SK-N-SH treated with all-trans-retinoic acid at 6 μM for 48 hours (cell line): ENCODE measurements around the gene ZBTB12.

ENCODE experiments used
- ATAC-seq: fragments of 200-7000 bp; cut with Tn5 transposase; 3 replicates; pipeline ENCODE4 v1.9.1; 2020; ENCODE audit warnings: mild to moderate bottlenecking, moderate library complexity
- BACH2 ChIP-seq: fragments of 250-450 bp; sonication (Bioruptor Pico); IDR thresholded peaks from 2 replicates; pipeline ENCODE4 v1.9.0; 2021; ENCODE audit warnings: mild to moderate bottlenecking, borderline replicate concordance
- CREB5 ChIP-seq: fragments of 250-450 bp; sonication (Bioruptor Pico); IDR thresholded peaks from 2 replicates; pipeline ENCODE4 v1.5.1; 2020; ENCODE audit warnings: low read depth, mild to moderate bottlenecking, moderate library complexity
- CSDC2 ChIP-seq: fragments of 250-450 bp; sonication (Bioruptor Pico); IDR thresholded peaks from 2 replicates; pipeline ENCODE4 v1.5.0; 2020; ENCODE audit warnings: mild to moderate bottlenecking, moderate library complexity
- CSRNP3 ChIP-seq: fragments of 250-450 bp; sonication (Bioruptor Pico); IDR thresholded peaks from 2 replicates; pipeline ENCODE4 v1.5.1; 2021; ENCODE audit warnings: mild to moderate bottlenecking, moderate library complexity
- GLIS3 ChIP-seq: fragments of 250-450 bp; sonication (Bioruptor Pico); IDR thresholded peaks from 2 replicates; pipeline ENCODE4 v1.5.0; 2020; ENCODE audit warnings: mild to moderate bottlenecking, moderate library complexity
- ISL1 ChIP-seq: fragments of 250-450 bp; sonication (Bioruptor Pico); IDR thresholded peaks from 2 replicates; pipeline ENCODE4 v2.1.2; 2022; ENCODE audit warnings: mild to moderate bottlenecking, moderate library complexity
- OSR1 ChIP-seq: fragments of 250-450 bp; sonication (Bioruptor Pico); IDR thresholded peaks from 2 replicates; pipeline ENCODE4 v1.8.0; 2022; ENCODE audit warnings: moderate library complexity, mild to moderate bottlenecking, inconsistent platforms
- POU6F1 ChIP-seq: fragments of 250-450 bp; sonication (Bioruptor Pico); IDR thresholded peaks from 2 replicates; pipeline ENCODE4 v1.8.0; 2021; ENCODE audit warnings: low read depth, mild to moderate bottlenecking, moderate library complexity, borderline replicate concordance
- PPARA ChIP-seq: fragments of 250-450 bp; sonication (Bioruptor Pico); IDR thresholded peaks from 2 replicates; pipeline ENCODE4 v1.5.0; 2020; ENCODE audit warnings: mild to moderate bottlenecking, borderline replicate concordance
- RARB ChIP-seq: fragments of 250-450 bp; sonication (Bioruptor Pico); IDR thresholded peaks from 2 replicates; pipeline ENCODE4 v1.8.0; 2021; ENCODE audit warnings: mild to moderate bottlenecking, moderate library complexity
- SNAI2 ChIP-seq: fragments of 250-450 bp; sonication (Bioruptor Pico); IDR thresholded peaks from 2 replicates; pipeline ENCODE4 v1.5.0; 2020; ENCODE audit warnings: mild to moderate bottlenecking, moderate library complexity
- TOX ChIP-seq: fragments of 250-450 bp; sonication (Bioruptor Pico); IDR thresholded peaks from 2 replicates; pipeline ENCODE4 v1.8.0; 2021; ENCODE audit warnings: mild to moderate bottlenecking, moderate library complexity, borderline replicate concordance
- TSHZ2 ChIP-seq: fragments of 250-450 bp; sonication (Bioruptor Pico); IDR thresholded peaks from 2 replicates; pipeline ENCODE4 v1.5.0; 2020; ENCODE audit warnings: mild to moderate bottlenecking, moderate library complexity
- ZC3H10 ChIP-seq: fragments of 250-450 bp; sonication (Bioruptor Pico); IDR thresholded peaks from 2 replicates; pipeline ENCODE4 v1.5.1; 2021; ENCODE audit warnings: mild to moderate bottlenecking, moderate library complexity
- ZFP30 ChIP-seq: fragments of 450-650 bp; formaldehyde crosslinking; IDR thresholded peaks from 2 replicates; pipeline ENCODE4 v1.5.0; 2022; ENCODE audit warnings: mild to moderate bottlenecking, moderate library complexity
- ZNF565 ChIP-seq: fragments of 450-650 bp; formaldehyde crosslinking; conservative IDR thresholded peaks from 2 replicates; pipeline ENCODE4 v1.5.0; 2020; ENCODE audit warnings: low read depth, mild to moderate bottlenecking, moderate library complexity
- ZNF70 ChIP-seq: fragments of 450-650 bp; formaldehyde crosslinking; IDR thresholded peaks from 2 replicates; pipeline ENCODE4 v1.5.0; 2020; ENCODE audit warnings: mild to moderate bottlenecking, moderate library complexity
- ZNF8 ChIP-seq: fragments of 450-650 bp; formaldehyde crosslinking; IDR thresholded peaks from 2 replicates; pipeline ENCODE4 v1.5.0; 2020; ENCODE audit warnings: mild to moderate bottlenecking, moderate library complexity

ZBTB12 gene

GRCh38 chr6:31945154-31945506, 43.2 kb upstream of the ZBTB12 start:
- no peak for ATAC-seq
- TF ChIP-seq CSRNP3 (CRISPR knock-in tag) (no peak), OSR1 (CRISPR knock-in tag) (no peak), ZC3H10 (no peak), CSDC2 (no peak), TSHZ2 (CRISPR knock-in tag) (no peak)

- TF ChIP-seq CSDC2 (no peak), SNAI2 (CRISPR knock-in tag) (no peak), POU6F1 (CRISPR knock-in tag) (no peak), TOX (no peak), ISL1 (no peak), CSRNP3 (CRISPR knock-in tag) (no peak), TSHZ2 (CRISPR knock-in tag) (no peak), PPARA (CRISPR knock-in tag) (no peak), ZNF8 (no peak), BACH2 (no peak), ZNF565 (CRISPR knock-in tag) (no peak), RARB (CRISPR knock-in tag) (no peak), CREB5 (CRISPR knock-in tag) (no peak), ZFP30 (CRISPR knock-in tag) (no peak), ZC3H10 (no peak), ZNF70 (CRISPR knock-in tag) (no peak)
- no peak for ATAC-seq
Measured at GRCh38 chr6:31943742-31944141, 41.9 kb upstream of the ZBTB12 start.

- ATAC-seq: peak; percentile 26; the same call in 2 of the 3 replicates
- TF ChIP-seq PPARA (CRISPR knock-in tag) (no peak), GLIS3 (CRISPR knock-in tag) (no peak), CSDC2 (no peak), CSRNP3 (CRISPR knock-in tag) (no peak), ZNF565 (CRISPR knock-in tag) (no peak)
Measured at GRCh38 chr6:31940256-31940664, 38.4 kb upstream of the ZBTB12 start.
